Activated CD4-positive, alpha-beta T cell treated with anti-CD3 and anti-CD28 coated beads for 36 hours (primary cell): ENCODE measurements around the gene ENPP1. TPM values are rescaled to one million over a fixed set of nuclear protein-coding genes. Genes with fewer than 3 reads are reported as not detected.
"Not testable (repeated sequence)": the region's sequence is repeated elsewhere in the genome, so short reads cannot be mapped to it uniquely, and the experiment has no call there.

Source experiments
- ATAC-seq: fragments of 200-7000 bp; cut with Tn5 transposase; one replicate; pipeline ENCODE4 v1.10.0; 2021; ENCODE audit warnings: mild to moderate bottlenecking, moderate library complexity
- CTCF ChIA-PET: fragments of 350-600 bp; sonication (Branson Sonifier 250); formaldehyde crosslinking; loops from one replicate; lab custom pipeline; 2021; ENCODE audit warnings: antibody characterized with exemption; lab: Charles Lee
- POLR2A ChIA-PET: fragments of 350-600 bp; sonication (Branson Sonifier 250); formaldehyde crosslinking; loops from one replicate; lab custom pipeline; 2021; ENCODE audit warnings: antibody characterized with exemption, inconsistent platforms; lab: Charles Lee
- DNase-seq: peaks from one replicate; pipeline ENCODE4 v3.0.0-alpha.2; 2020
- H3K27ac Mint-ChIP-seq: one replicate; pipeline ENCODE4 v1.8.0; 2021; ENCODE audit warnings: mixed read lengths
- H3K27me3 Mint-ChIP-seq: one replicate; pipeline ENCODE4 v1.8.0; 2021; ENCODE audit warnings: mixed read lengths
- H3K36me3 Mint-ChIP-seq: one replicate; pipeline ENCODE4 v1.8.0; 2021; ENCODE audit warnings: low read depth, mixed read lengths
- H3K4me1 Mint-ChIP-seq: one replicate; pipeline ENCODE4 v1.8.0; 2021; ENCODE audit warnings: mixed read lengths
- H3K4me3 Mint-ChIP-seq: one replicate; pipeline ENCODE4 v1.8.0; 2021; ENCODE audit warnings: mild to moderate bottlenecking, moderate library complexity, mixed read lengths
- H3K9me3 Mint-ChIP-seq: one replicate; pipeline ENCODE4 v1.8.0; 2021; ENCODE audit warnings: low read depth, mixed read lengths
- intact Hi-C, 2 experiments: fragments of 100-400 bp; cut with DNase I in 1 of 2; cut with micrococcal nuclease in 1 of 2; formaldehyde crosslinking; loops; one replicate each; pipeline versions ENCODE4 v1.14.2 to v1.15.1; 2022 to 2024; cut with DNase I, micrococcal nuclease
- total RNA-seq, 2 experiments: library from RNA; stranded (reverse); gene quantifications; one replicate each; pipeline ENCODE4 v1.2.3, GENCODE V29; 2021

ENPP1 gene
- total RNA-seq, 2 experiments from 2014 or later, result 0.23 to 0.42 TPM

DNA sequence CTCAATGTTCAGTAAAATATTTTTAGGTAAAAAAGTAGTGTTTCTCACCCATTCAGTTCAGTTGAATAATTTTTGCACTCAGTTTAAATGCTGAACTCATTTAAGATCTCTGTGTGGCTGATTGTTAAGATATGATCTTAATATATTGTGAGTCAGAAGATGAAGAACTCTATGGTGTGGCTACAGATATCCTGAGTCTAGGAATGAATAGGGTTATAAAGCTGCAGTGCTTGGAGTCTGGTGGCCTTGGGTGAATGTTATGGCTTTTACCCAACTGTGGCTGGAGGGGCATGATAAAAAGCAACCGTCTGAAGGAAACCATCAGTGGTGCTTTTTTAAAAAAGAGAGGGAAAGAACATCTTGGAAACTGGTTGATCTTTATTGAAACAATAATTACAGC, 77.4 kb downstream of the ENPP1 start:
- no peak overlapping the region for H3K4me3 Mint-ChIP-seq
- POLR2A ChIA-PET, result no interaction called here
- CTCF ChIA-PET, result no interaction called here
- intact Hi-C loops, result no loop called here
- peaks cover 5% of the 10 kb centered on the region for H3K27me3 Mint-ChIP-seq
- no peaks in the 10 kb centered on the region for H3K9me3 Mint-ChIP-seq
- no peaks in the 10 kb centered on the region for H3K36me3 Mint-ChIP-seq
- ATAC-seq, result no peak
- no peak for DNase-seq
- no peak overlapping the region for H3K27ac Mint-ChIP-seq
- H3K4me1 Mint-ChIP-seq, result no peaks in the 10 kb centered on the region

DNA sequence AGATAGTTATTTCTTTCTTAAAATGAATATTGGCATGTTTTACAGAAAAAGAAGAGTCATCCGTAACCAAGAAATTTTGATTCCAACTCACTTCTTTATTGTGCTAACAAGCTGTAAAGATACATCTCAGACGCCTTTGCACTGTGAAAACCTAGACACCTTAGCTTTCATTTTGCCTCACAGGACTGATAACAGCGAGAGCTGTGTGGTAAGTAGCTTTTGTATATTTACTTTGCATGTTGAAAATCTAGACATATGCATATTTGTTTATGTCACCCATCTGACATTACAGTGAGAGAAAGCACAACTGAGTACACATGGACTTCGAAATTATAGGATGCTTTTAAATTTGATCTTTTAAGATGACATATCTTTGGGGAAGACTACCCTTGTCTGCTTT, 78.7 kb downstream of the ENPP1 start:
- Mint-ChIP-seq H3K4me3 (no peak overlapping the region), H3K27me3 (peaks cover 5% of the 10 kb centered on the region), H3K4me1 (no peaks in the 10 kb centered on the region), H3K36me3 (no peaks in the 10 kb centered on the region), H3K27ac (no peak overlapping the region), H3K9me3 (no peaks in the 10 kb centered on the region)
- CTCF ChIA-PET, result no interaction called here
- no peak for DNase-seq
- intact Hi-C loops, result no loop called here
- ATAC-seq, result no peak
- POLR2A ChIA-PET, result no interaction called here

DNA sequence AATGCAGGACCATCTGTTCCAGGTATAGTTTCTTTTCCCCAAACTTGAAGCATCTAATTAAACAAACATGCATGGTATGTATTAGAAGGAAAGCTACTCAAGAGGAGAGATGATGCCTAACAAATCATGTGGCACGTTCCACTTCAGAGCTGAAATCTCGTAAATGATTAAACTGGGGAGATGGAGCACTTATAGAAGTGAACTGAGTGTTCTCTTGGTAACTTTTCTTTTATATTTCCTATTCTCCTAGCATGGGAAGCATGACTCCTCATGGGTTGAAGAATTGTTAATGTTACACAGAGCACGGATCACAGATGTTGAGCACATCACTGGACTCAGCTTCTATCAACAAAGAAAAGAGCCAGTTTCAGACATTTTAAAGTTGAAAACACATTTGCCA, 82.3 kb downstream of the ENPP1 start:
- Mint-ChIP-seq H3K4me1 (no peaks in the 10 kb centered on the region), H3K27me3 (peaks cover 11% of the 10 kb centered on the region), H3K36me3 (no peaks in the 10 kb centered on the region), H3K27ac (no peak overlapping the region), H3K4me3 (no peak overlapping the region), H3K9me3 (no peaks in the 10 kb centered on the region)
- ChIA-PET CTCF (interaction anchor here (0.7 to 2.0 kb wide), 2 partner anchors 20 to 699 kb away, joined by 4 to 6 read pairs; no protein-coding TSS in a partner anchor), POLR2A (no interaction called here)
- intact Hi-C loops, result no loop called here
- ATAC-seq (no peak), DNase-seq (no peak)

DNA sequence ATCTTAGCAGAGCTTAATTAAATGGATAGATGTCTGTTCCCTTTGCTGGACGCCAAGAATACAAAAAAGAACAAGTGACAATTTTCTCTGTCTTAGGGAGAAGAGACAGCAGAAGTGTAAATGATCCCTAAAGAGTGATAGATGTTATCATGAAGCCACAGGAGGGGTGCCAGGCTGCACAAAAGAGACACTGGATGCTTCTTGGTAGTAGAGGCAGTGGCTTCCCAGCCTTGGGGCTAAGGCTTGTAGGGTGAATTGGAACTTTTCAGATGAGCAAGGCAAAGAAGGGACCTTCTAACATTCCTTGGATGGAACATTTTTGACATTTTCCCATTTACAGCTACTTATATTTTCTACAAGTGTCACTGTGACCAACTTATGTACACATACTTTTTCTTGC, 85.4 kb downstream of the ENPP1 start:
- peaks cover 16% of the 10 kb centered on the region for H3K27me3 Mint-ChIP-seq
- ChIA-PET POLR2A (no interaction called here), CTCF (interaction anchor here (0.6 kb wide), 1 partner anchor 23 kb away, joined by 3 read pairs; no protein-coding TSS in a partner anchor)
- H3K9me3 Mint-ChIP-seq, result peaks cover 4% of the 10 kb centered on the region
- no peaks in the 10 kb centered on the region for H3K4me1 Mint-ChIP-seq
- no peaks in the 10 kb centered on the region for H3K36me3 Mint-ChIP-seq
- no peak overlapping the region for H3K27ac Mint-ChIP-seq
- H3K4me3 Mint-ChIP-seq, result no peak overlapping the region
- DNase-seq, result no peak
- intact Hi-C loops, result no loop called here
- no peak for ATAC-seq

DNA sequence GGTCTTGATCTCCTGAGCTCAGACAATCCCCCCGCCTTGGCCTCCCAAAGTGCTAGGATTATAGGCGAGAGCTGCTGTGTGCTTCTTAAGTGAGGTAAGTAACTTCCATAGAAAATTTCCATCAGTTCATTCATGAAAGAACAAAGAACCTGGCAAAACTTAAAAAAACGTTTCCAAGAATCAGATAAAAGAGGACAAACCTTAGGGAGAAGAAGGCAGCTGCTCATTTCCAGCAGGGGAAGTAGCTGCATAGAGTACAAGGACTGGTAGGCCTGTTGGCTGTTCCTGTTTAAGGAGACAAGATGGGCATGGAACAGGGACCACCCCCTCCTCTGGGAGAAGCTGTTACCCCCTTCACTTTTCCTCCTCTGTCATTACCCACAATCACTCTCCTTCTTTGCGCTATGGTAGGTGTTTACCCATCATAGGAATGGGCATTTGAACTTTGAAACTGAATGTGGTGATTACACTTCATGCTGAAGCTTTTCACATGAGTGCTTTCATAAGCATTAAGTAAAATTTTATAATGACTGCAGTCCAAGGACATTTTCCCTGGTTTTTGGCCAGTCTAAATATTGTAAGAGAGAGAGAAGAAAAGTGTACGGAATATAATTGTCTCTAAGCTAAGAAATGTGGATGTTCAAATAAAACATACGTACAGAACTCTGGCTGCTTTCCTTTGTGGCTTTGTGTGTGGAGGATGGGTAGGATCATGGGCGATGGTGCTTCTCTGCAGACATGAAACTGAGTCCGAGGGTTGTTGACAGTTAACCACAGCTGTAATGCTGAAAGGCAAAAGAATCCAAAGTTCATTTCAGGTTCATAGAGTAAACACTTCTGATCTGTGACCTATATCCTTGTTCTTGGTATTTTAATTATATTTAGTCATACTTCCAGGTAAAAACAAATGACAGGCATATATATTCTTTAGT, 86.9 kb downstream of the ENPP1 start:
- H3K4me3 Mint-ChIP-seq, result no peak overlapping the region
- H3K9me3 Mint-ChIP-seq, result peaks cover 5% of the 10 kb centered on the region
- ATAC-seq (no peak), DNase-seq (no peak)
- ChIA-PET POLR2A (no interaction called here), CTCF (interaction anchor here (1.3 kb wide), 1 partner anchor 15 kb away, joined by 4 read pairs; no protein-coding TSS in a partner anchor)
- H3K36me3 Mint-ChIP-seq, result no peaks in the 10 kb centered on the region
- no peaks in the 10 kb centered on the region for H3K4me1 Mint-ChIP-seq
- H3K27ac Mint-ChIP-seq, result no peak overlapping the region
- H3K27me3 Mint-ChIP-seq, result peaks cover 11% of the 10 kb centered on the region
- intact Hi-C loops, result no loop called here

DNA sequence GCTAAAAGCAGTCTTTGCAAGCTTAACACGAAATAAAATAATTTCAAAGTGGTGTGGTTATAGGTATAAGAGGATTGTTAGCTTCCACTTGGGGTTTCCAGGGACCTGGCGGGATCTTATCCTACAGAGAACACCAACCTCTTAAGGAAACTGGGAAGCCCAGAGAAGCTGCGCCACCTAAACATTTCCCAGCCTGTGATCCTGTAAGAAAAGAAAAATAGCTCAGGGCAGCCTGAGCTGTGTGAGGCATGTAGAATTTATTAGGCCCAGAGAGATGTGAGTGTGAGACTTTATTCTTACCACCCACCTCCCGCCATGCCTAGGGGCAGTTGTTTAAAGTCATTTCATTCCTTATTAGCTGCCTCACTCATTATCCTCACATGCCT, 89.2 kb downstream of the ENPP1 start:
- no peaks in the 10 kb centered on the region for H3K4me1 Mint-ChIP-seq
- no peak overlapping the region for H3K4me3 Mint-ChIP-seq
- peaks cover 11% of the 10 kb centered on the region for H3K27me3 Mint-ChIP-seq
- no peak for ATAC-seq
- POLR2A ChIA-PET, result no interaction called here
- intact Hi-C loops, result no loop called here
- H3K36me3 Mint-ChIP-seq, result no peaks in the 10 kb centered on the region
- H3K27ac Mint-ChIP-seq, result no peak overlapping the region
- no peak for DNase-seq
- peaks cover 5% of the 10 kb centered on the region for H3K9me3 Mint-ChIP-seq
- CTCF ChIA-PET, result interaction anchor here (1.0 kb wide), 1 partner anchor 13 kb away, joined by 4 read pairs; no protein-coding TSS in a partner anchor

DNA sequence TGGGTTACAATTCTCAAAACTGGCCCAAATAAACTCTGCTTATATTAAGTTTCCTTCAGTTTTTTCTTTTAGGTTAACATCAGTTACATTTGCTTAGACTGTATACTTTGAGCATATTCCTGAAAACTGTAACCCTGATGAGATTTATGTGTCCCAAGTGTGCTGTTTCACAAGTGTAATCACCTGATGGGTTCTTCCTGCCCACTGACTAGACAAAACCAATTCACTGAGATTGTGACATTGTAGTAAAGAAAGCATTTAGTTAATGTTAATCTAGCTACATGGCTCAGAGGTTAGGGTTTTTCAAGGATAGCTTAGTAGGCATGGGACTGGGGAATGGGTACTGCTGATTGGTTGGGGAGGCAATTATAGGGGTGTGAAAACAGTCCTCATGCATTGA, 89.8 kb downstream of the ENPP1 start:
- ATAC-seq (no peak), DNase-seq (no peak)
- intact Hi-C loops, result no loop called here
- ChIA-PET POLR2A (no interaction called here), CTCF (interaction anchor here (1.0 kb wide), 1 partner anchor 12 kb away, joined by 4 read pairs; no protein-coding TSS in a partner anchor)
- H3K36me3 Mint-ChIP-seq, result no peaks in the 10 kb centered on the region
- H3K4me3 Mint-ChIP-seq, result no peak overlapping the region
- H3K27me3 Mint-ChIP-seq, result peaks cover 11% of the 10 kb centered on the region
- no peaks in the 10 kb centered on the region for H3K4me1 Mint-ChIP-seq
- H3K27ac Mint-ChIP-seq, result no peak overlapping the region
- peaks cover 5% of the 10 kb centered on the region for H3K9me3 Mint-ChIP-seq

DNA sequence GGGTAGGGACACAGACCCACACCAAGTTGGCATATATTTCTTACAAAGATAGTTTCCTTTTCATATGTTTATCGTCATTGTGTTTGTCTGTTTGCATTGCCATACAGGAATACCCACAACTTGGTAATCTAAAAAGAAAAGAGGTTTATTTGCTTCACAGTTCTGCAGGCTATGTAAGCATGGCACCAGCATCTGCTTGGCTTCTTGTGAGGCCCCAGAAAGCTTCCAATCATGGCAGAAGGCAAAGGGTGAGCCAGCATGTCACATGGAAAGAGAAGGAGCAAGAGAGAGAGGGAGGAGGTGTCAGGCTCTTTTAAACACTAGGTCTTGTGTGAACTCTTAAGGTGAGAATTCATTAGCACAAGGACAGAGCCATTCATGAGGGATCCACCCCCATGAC, 90.9 kb downstream of the ENPP1 start:
- no peak for ATAC-seq
- peaks cover 5% of the 10 kb centered on the region for H3K9me3 Mint-ChIP-seq
- no peak overlapping the region for H3K27ac Mint-ChIP-seq
- peaks cover 9% of the 10 kb centered on the region for H3K27me3 Mint-ChIP-seq
- ChIA-PET CTCF (interaction anchor here (0.6 to 0.7 kb wide), 2 partner anchors 16 to 46 kb away, joined by 3 read pairs; no protein-coding TSS in a partner anchor), POLR2A (no interaction called here)
- no peaks in the 10 kb centered on the region for H3K4me1 Mint-ChIP-seq
- no peak overlapping the region for H3K4me3 Mint-ChIP-seq
- DNase-seq, result no peak
- intact Hi-C loops, result no loop called here
- no peaks in the 10 kb centered on the region for H3K36me3 Mint-ChIP-seq

DNA sequence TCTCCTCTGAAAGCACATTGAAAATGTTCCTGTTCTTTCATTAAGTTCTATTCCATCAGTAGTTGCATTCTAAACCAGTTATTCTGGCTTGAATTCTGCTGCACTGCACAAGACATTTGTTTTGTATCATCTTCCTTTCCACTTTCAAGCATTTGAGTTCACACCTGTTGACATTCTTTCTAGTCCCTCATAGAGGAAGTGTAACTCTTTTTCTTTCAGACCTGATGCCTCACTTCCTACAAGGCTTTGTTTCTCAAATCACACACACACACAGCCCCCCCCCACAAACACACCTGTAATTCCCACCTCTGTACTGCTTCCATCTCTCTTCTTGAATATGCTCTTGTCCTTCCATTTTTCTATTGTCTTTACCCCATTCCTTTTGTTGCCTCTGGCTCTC, 92.4 kb downstream of the ENPP1 start:
- H3K27ac Mint-ChIP-seq, result no peak overlapping the region
- peaks cover 5% of the 10 kb centered on the region for H3K9me3 Mint-ChIP-seq
- no peaks in the 10 kb centered on the region for H3K4me1 Mint-ChIP-seq
- DNase-seq (no peak), ATAC-seq (no peak)
- POLR2A ChIA-PET, result no interaction called here
- H3K4me3 Mint-ChIP-seq, result no peak overlapping the region
- intact Hi-C loops, result no loop called here
- CTCF ChIA-PET, result no interaction called here
- peaks cover 4% of the 10 kb centered on the region for H3K27me3 Mint-ChIP-seq
- no peaks in the 10 kb centered on the region for H3K36me3 Mint-ChIP-seq

DNA sequence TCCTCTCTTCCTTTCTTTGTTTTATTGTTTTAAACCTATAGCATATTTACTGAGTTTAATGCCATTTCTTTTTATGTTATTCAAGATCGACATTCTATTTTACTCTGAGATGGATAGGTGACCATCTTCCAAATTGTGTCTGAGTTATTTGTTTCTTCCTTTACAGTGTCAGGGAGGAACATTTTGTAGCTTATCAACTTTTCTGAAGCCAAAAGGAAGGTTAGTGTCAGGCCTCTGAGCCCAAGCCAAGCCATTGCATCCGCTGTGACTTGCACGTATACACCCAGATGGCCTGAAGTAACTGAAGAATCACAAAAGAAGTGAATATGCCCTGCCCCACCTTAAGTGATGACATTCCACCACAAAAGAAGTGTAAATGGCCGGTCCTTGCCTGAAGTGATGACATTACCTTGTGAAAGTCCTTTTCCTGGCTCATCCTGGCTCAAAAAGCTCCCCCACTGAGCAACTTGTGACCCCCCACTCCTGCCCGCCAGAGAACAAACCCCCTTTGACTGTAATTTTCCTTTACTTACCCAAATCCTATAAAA, 93.6 kb downstream of the ENPP1 start:
- intact Hi-C loops, H3K36me3 Mint-ChIP-seq, ATAC-seq, DNase-seq, H3K4me3 Mint-ChIP-seq, CTCF ChIA-PET, H3K27ac Mint-ChIP-seq, POLR2A ChIA-PET, H3K4me1 Mint-ChIP-seq, H3K9me3 Mint-ChIP-seq, H3K27me3 Mint-ChIP-seq: not testable (repeated sequence)

DNA sequence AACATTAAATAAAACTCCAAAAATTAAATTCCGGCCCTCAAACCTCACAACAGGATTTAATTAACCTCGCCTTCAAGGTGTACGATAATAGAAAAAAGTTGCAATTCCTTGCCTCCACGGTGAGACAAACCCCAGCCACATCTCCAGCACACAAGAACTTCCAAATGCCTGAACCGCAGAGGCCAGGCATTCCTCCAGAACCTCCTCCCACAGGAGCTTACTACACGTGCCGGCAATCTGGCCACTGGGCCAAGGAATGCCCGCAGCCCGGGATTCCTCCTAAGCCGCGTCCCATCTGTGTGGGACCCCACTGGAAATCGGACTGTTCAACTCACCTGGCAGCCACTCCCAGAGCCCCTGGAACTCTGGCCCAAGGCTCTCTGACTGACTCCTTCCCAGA, 95.9 kb downstream of the ENPP1 start:
- H3K27me3 Mint-ChIP-seq, H3K9me3 Mint-ChIP-seq, DNase-seq, CTCF ChIA-PET, H3K4me3 Mint-ChIP-seq, ATAC-seq, H3K4me1 Mint-ChIP-seq, intact Hi-C loops, H3K36me3 Mint-ChIP-seq, H3K27ac Mint-ChIP-seq, POLR2A ChIA-PET: not testable (repeated sequence)

DNA sequence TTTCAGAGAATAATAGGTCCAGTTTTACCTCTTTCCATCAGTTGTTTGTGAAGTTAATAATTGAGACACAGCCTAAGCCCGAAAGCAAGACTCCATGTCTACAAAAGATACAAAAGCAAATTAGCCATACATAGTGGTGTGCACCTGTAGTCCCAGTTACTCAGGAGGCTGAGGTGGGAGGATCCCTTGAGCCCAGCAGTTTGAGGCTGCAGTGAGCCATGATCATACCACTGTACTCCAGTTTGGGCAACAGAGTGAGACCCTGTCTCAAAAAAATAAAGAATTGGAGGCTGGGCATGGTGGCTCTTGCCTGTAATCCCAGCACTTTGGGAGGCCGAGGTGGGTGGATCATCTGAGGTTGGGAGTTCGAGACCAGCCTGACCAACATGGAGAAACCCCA, 101.0 kb downstream of the ENPP1 start:
- intact Hi-C loops, result not testable (repeated sequence)

More for the DNA sequence above, 101.0 kb downstream of the ENPP1 start:
- H3K27ac Mint-ChIP-seq, H3K36me3 Mint-ChIP-seq, H3K4me3 Mint-ChIP-seq, CTCF ChIA-PET, ATAC-seq, POLR2A ChIA-PET, DNase-seq, H3K4me1 Mint-ChIP-seq, H3K9me3 Mint-ChIP-seq: not testable (repeated sequence)
- peaks cover 21% of the 10 kb centered on the region for H3K27me3 Mint-ChIP-seq
